ENCODE data around the gene RASGEF1C.

Gene RASGEF1C

DNA sequence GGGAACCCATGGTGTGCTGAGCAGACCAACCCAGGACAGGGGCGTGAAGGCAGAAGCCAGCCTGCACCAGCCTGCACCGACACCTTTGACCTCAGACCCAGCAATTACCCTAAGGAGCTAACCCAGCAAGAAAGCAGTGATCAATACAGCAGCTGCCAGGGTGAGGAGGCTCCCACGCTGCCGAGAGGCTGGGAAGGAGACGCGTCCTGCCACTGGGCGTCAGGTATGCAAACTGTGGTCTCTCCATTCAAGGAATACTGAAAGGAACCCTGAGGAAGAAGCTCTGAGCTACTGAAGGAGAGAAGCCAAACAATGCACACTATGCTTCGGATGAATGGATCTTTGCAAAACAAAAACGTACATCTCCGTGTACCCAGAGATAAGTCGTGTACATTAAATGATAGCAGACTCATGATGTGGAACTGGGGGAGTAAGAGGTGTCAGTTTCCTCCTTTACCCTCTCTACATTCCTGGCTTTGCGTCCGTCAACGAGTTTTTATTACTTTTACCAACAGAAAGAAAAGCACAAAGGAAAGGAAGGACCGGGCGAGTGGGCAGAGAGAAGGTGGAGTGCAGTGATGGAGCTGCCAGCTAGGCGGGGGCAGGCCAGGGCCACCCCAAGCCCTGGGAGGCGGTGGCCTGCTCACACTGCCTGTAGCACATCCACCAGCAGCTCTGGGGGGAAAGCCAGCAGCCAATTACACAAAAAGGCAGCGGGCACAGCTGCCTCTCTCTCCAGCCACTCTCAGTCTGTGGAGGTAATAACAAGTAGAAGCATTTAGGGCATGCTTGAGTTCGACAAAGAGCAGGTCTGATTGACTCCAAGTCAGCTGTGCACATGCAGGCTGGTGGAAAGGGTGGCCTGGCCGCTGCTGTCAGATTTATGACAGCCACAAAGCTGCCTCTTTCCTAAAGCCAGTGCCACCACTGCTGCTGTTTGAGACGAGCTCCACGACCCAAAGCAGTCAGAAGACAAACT lies 29.3 kb downstream of the RASGEF1C start:
- no peak for DNase-seq

DNA sequence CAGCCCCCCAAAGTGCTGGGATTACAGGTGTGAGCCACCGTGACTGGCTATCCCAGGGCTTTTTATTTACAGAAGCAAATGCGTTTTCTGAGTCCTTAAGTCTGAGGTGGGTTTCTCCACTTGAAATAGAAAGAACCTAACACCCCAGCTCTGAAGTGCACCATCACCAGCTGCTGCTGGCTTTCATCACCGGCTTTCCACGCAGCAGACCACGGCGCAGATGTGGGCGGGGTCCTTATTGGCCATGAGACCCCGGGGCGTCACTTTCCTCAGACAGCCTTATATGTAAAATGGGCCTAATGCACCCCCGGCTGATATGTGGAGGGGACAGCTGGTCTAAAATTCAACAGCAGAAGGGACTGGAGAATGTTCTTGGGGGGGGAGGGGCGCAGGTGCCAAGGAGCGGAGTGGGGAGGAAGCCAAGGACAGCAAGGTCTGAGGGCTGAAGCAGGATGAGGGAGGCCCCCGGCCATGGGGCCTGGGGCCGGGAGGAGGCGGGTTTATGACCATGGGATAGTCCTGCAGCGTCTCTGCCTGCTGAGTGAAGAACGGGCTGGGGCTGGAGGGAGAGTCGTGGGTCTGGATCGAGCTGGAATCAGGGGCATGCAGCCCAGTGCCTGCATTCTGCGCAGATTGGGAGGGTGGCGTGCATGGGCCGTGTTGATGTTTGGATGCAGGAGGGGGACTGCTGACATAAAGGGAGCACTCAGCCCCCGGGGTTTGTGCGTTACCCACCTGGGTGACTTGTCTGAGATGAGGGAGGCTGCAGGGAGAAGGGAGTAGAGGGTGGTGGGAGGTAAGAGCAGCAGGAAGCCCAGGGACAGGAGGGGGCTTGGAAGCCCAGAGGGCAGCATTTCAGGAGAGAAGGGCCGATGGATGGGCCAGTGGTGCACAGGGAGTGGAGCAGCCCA lies 30.2 kb downstream of the RASGEF1C start:
- no peak for DNase-seq

DNA sequence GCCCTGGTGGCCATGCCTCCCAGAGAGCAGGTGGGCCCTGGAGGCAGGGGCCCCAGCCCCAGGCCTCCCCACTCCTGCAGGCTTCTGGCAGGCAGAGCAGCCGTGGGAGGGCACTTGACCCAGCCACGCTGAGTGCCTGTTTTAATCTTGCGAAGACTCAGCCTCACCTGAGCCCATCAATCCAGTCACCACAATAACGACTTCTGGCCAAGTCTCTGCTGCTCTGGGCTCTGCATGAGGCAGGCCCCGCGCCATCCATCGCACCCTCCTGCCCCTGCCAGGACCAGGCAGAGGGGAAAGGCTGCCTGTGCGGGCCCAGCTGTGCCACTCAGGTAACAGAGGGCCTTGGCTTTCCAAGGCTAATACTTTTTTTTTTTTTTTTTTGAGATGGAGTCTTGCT lies 32.8 kb downstream of the RASGEF1C start:
- DNase-seq = no peak

DNA sequence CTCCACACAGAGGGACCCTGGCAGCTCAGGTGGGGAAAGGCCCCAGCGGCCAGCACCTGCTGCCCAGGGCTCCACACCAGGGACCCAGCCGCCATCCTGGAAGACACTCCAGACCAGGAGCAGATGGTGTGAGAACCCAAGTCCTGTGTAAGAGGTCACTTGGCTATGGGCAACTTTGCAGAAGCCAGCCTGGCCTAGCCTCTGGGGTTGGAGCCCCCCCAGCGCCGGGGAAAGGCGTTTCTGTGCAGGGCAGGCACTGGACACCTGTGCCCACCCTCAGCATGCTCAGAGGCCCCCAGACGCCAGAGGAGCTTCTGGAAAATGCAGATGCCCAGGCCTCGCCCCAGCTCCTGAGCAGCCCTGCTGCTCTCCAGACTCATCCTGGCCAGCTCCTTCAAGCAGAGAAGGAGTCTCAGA lies 34.0 kb downstream of the RASGEF1C start:
- DNase-seq = no peak

DNA sequence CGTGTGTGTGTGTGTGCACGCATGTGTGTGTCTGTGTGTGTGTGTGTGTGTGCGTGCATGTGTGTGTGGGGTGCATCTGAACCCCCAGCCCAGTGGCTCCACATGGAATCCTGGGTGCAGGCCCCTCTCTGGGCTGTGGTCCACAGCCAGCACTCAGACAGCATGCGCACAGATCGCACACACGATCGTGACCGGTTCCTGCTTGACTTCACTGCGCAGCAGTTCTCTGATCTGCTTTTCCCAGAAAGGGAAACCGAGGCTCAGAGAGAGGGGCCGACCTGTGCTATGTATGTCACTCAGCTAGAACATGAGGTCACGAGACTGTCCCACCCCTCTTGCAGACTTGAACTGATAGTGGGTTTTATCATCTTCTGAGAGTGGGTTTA lies 34.4 kb downstream of the RASGEF1C start:
- no peak for DNase-seq

DNA sequence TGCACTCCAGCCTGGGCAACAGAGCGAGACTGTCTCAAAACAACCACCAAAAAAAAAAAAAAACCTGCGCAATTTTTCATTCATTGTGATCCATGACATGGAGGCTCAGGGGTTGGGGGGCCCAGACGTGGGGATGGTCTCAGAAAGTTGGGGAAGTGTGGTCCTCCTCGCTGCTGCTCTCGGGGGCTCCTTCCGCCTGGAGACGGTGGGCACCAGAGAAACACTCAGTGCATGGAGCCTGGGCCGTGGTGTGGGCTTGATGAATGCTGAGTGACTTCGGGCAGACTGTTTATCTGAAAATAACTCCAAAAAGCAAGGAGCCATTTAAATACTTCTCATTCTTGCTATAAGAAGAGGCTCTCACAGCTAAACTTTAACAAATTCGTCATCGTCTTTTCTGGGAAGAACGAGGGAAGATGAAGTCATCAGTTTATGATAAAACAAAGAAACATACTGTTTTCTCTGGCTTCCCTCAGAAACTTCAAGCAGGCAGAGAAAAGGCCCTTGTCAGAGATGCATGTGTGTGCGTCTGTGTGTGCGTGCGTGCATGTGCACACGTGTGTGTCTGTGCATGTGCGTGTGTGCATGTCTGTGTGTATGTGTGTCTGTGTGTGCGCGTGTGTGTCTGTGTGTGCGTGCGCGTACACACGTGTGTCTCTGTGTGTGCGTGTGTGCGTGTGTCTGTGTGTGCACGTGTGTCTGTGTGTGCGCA lies 35.0 kb downstream of the RASGEF1C start:
- DNase-seq = no peak

DNA sequence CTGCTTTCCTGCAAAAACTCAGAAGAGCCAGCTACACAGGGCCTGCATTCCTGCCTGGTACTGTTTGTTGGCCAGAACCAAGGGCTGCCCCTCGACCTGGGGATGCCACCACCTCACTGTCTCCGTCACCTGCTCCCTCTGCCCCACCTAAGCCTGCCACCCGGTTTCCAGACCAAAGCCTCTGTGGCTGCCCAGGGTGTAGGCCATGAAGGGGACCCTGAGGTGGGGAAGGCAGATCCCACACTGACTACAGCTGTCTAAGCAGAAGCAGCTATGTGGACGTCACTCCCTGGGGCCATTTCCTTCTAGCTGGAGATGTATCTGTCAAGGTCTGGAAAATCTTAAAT lies 35.8 kb downstream of the RASGEF1C start:
- no peak for DNase-seq

DNA sequence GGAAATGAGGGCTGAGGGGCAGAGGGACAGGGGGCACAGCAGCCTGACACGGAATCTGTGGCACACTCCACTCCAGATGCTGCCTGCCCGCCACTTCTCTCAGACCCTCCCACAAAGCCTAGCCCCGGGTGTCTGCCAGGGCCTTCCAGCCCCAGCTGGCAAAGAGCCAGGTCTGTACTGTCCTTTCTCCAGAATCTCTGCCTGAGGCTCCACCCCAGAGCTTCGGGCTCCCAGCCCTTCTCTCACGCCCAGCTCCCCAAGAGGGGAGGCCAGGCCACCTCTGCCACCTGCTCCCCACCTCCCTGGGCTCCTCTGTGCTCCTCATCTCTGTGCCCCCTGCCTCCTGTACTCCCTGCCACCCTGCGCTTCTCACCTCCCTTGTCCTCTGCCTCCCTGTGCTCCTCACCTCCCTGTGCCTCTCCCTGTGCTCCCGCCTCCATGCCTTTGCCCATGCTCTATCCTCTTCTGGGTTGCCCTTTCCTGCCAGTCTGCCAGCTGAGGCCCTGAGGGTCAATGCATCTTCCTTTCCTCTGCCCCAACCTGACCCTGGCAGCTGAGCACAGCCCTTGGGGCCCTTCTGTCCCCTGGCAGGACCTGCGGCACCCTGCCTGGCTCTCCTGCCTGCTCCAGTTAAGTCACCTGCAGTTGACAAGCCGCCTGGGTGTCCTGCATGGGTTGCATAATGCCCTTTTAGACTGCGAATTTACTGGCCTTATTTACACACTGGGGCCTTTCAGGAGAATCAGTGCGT lies 36.4 kb downstream of the RASGEF1C start:
- DNase-seq = no peak

DNA sequence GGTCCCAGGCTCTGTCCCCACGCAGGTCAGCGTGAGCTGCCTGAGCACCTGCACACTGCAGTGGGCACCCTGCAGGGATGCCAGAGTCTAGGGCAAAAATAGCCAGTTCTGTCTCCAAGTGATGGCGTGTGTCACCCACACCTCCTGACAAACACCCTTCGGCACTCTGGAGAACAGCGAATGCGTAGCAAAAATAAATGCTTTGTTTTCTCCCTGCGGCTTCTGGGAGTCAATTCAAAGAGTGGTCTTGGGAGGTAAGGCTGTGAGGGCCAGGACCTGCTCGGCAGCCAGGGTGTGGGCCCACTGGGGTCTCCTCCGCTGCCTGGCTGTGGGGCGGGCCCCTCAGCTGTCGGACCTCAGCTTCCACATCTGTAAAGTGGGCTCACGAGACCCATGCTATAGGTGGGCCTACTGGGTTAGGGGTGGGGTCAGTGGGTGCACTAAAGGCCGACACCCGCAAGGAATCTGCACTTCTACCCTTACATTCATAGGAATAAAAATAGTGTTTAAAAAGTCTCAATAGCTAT lies 37.4 kb downstream of the RASGEF1C start:
- DNase-seq = no peak

DNA sequence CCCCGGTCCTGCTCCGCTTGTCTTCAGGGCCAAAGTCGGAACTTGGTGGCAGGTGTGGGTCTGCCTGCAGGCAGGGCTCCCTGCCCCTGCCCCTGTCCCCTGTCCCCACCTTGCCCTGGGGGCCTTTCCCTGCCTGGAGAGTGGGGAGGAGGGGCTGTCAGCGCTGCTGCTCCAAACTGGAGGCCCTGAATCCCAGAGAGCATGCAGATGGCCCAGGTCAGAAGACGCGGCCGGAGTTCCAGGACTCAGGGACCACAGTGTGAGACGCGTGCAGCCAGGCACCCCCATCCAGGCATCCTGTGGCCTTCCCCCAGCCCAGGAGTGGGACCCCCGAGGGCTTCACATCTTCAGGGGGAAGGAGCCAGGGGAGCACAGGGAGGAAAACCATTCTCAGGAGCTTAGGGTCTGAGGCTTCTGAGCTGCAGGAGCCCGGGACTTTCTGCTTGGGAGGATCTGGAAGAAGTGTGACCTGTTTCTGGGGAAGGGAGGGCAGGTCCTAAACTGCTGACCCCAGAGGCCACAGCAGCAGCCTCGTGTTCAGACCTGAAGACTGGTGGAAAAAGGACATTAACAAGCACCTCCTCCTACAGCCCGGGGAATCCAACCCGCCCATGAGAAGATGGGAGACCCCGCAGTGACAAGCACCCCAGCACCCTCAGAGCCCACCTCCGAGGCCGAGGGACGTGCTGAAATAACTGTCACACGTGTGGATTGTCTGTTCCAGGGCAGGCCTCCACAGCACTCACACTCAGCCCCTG lies 38.0 kb downstream of the RASGEF1C start:
- no peak for DNase-seq

DNA sequence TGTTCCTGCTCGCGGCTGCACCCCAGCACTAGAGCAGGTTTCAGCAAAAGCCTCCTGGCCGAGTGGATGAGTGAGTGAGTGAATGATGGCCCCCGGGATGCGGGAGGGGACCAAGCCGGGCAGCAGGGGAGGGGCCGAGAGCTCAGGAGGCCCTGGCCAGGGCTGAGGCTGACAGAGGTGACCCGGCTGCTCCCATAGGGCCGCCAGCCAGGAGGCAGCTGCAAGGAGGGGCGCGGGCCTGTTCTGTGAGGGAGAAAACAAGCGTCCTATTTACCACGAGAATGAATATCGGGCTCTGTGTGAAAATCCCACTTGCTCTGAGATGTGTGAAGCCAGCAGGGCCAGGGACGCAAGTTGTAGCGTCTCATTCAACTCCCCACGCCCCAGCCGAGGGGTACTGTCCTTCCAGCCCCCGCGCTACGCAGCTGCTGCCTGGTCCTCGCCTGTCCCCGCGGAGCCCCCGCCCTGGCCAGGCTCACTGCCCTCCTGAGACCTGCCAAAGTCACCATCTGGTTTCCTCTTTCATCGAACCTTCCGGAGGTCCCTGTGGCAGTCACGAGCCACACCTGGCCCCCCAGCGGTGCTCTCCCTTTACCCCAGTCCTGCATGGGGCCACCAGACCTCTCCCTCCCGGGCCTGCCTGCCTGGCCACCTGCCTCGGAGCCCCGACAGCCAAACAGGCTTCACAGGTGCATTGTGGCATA lies 38.8 kb downstream of the RASGEF1C start:
- no peak for DNase-seq

DNA sequence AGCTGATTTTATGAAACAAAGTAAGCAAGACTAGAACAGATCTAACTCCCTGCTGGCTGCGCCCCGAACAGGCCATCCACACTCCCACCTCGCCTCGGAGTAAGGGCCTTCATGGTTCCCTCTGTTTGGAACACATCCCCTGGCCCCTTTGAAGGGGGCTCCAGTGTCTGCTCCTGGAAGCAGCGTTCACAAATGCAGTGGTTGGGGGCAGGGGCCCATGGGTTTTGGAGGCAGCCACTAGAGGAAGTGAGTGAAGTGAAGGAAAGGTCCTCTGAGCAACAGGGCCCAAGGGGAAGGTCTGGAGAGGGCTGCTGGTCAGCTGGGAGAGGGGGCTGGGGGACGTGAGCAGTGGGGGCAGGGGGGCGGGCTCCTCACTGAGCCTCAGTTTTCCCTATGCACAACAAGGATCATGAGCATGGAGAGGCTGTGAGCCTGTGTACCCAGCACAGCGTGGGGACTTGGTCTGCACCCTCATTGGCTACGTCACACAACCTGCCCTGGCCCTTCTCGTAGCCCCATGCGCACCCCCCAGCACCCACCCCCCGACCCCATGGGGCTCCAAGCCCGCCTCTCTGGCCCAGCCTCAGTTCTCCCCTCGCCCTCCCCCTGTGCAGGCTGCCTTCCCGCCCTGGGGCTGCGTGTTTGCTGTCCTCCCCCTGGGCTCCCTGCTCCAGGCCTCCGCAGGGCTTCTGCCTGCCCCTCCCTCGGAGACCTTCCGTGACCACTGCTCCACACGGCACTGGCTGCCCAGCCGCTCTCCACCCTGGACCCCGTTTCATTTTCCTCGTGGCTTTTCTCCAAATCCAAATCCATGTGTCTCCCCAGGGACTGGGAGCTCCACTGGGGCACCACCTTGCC lies 39.5 kb downstream of the RASGEF1C start:
- DNase-seq = no peak

DNA sequence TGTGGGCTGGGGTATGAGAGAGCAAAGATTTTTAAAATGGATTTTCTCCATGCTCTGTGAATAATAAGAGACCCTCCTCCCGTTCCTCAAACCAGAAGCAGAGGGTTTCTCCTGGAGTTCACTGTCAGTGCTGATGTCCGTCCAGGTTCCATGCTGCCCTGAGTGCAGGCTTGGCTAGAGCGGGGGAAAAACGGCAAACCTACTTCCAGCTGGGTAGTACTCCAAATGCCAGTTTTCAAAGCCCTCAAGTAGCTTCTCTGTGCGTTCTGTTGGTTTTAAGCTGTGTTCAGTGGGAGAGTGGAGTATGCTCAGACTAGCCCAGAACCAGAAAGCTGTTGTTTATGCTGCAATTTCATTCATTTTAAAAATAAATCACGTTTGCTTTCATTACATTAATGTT lies 40.3 kb downstream of the RASGEF1C start:
- DNase-seq = no peak

DNA sequence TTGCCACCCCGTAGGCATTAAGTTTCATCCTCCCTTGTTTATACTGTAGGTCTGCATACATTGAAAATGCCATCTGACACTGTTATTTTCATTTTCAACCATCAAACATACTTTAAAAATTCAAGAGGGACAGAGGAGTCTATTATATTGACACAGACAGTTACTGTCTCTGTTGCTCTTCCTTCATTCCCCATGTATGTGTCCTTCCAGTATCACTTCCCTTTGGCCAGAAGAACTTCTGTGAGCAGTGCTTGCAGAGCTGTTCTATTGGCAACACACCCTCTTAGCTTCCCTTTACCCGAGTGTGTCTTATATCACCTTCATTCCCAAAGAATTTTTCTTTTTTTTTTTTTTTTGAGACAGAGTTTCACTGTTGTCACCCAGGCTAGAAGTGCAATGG lies 42.8 kb downstream of the RASGEF1C start:
- DNase-seq = no peak

DNA sequence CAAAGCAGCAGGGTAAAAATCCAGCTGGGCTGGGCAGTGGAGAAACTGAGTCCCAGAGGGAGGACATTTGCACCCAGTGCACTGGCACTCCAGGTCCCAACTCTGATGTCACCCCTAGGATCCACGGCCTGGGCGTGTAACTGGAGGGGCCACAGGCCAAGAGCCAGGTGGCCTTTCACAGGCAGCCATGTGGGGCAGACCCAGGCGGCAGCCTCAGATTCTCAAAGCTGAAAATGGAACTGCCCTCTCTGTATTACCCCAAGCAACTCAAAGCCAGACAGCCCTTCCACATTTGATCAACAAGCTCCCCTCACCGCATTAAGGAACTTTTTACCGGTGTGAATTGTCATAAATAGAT lies 46.7 kb downstream of the RASGEF1C start:
- no peak for DNase-seq

DNA sequence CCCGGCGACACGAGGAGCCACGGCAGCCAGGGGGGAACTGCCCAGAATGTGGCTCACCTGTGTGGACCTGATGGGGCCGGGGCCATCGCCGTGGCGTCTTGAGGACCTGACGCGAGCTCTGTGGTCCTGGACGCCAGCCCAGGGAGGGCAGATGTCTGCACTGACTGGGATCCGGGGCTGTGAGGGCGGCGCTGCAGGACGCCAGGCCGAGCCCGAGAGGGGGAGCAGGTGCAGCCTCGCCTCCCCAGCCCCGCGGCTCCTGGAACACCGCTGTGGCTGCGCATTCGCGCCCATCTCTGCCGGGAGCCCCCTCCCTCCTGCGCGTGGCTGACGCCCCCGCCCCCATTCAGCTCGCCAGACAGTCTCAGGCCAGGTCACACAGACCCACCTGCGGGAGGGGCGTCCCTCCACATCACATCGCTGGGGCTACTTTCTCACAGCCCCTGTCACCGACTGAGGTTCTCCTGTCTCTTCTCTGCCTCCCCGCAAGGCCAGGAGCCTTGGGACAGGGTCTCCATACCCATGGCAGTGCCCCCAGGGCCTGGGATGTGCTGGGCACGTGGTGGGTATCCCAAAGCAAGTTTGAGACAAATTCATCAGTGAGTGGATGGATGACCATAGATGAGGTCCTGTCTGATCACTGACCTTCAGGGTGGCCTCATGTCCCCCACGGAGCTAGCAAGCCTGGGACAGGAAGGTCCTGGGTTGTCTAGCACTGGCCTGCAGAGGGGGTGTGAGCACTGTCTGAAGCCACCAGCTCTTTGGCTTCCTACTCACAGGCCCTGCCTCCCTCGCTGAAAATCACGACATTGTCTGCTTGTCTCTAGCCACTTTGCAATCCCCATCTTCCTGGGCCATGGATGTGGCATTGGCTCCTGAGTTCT lies 47.3 kb downstream of the RASGEF1C start:
- DNase-seq = no peak

DNA sequence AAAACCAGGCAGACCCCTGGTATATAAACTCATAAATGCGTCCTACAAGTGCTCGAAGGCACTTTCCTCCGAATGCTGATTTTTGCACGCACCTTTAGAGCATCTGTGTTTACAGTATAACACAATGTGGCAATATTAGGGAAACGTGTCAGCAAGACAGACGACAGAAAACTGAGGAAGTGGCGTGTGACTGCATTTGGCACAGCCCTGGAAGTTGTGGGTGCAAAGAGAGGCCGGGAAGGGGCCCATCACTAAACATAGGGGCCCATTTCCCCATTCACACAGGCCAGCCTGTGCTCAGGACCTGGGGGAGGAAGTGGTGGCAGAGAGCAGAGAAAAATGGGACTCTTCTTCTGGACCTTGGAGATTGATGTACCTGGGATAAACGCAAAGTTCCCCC lies 48.2 kb downstream of the RASGEF1C start:
- no peak for DNase-seq

DNA sequence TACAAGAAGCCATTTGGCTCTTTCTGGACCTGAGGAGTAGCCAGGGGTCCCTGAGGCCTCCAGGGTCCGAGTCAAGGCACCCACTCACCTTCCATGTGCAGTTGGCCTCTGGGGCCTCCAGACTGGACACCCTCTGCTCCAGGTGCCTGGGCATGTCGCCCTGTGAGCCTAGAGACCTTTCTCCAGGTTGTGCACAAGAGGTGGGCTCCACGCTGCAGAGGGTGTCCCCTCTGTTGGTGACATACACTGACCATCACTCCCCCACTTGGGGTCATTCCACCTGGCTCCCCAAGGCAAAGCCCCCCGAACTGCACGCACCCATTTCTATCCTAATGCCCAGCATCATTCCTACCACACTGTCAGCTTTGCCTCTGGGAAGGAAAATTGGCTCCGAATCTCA lies 48.8 kb downstream of the RASGEF1C start:
- DNase-seq = no peak

DNA sequence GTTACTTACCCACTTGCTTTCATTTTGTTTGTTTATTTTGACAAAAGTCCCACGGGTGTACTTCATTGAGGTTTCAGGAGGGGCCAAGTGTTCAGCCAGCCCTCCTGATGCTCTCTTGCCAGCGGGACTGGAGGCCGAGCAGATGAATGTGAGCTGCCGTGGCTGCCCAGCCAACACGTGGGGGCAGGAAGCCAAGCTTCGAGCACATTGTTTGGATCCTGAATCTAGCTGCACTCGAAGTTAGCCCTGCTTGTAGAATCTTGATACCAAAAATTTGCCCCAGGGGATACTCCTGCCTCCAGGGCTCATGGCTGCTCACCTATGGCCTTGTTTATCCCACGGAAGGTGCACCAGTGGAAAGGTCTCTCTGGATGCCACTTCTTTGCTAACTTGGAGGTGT lies 49.3 kb downstream of the RASGEF1C start:
- no peak for DNase-seq

Data from stimulated activated CD4-positive, alpha-beta T cell treated with anti-CD3 and anti-CD28 coated beads, Interleukin-12 subunit alpha, Interleukin-12 subunit beta, amount 100 ng/mL, for 4 hours (primary cell).